ENCODE data around the gene TNS4. TPM values are rescaled to one million over a fixed set of nuclear protein-coding genes. Genes with fewer than 3 reads are reported as not detected.

Gene TNS4
- total RNA-seq, 1 experiment from 2014 or later = 127 TPM

DNA sequence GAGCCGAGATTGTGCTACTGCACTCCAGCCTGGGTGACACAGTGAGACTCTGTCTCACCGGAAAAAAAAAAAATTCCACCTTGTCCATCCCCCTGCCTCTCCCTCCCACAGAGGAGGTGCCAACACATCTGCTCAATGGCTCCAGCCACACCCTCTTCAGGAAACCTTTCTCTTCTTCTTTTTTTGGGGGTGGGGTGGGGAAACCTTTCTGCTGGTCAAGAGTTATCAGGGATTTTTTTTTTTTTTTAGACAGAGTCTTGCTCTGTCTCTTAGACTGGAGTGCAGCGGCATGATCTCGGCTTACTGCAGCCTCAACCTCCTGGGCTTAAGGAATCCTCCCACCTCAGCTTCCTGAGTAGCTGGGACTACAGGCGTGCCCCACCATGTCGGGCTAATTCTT lies 18.7 kb downstream of the TNS4 start:
- POLR2A ChIA-PET (ENCODE audit: unreplicated experiment) = no interaction called here
- Histone ChIP-seq H3K27ac (ENCODE audit: low read length) (peak overlapping the region; percentile 99), H3K4me1 (ENCODE audit: insufficient read depth, low read length) (peaks cover 49% of the 10 kb centered on the region), H3K27me3 (ENCODE audit: low read length) (no peaks in the 10 kb centered on the region), H3K4me2 (ENCODE audit: low read length) (no peak overlapping the region), H3K9me2 (replicated peaks; ENCODE audit: low read length) (no peaks in the 10 kb centered on the region), H3F3A (ENCODE audit: low read length, unreplicated experiment) (peaks cover 26% of the 10 kb centered on the region), H3K9me3 (ENCODE audit: low read length) (no peaks in the 10 kb centered on the region), H3K4me3 (ENCODE audit: low read length) (no peak overlapping the region), H3K79me2 (ENCODE audit: low read length) (no peaks in the 10 kb centered on the region), H2AFZ (ENCODE audit: low read length) (no peak overlapping the region), H3K36me3 (ENCODE audit: low read depth, low read length) (peaks cover 50% of the 10 kb centered on the region), H4K20me1 (ENCODE audit: low read length) (no peaks in the 10 kb centered on the region), H3K9ac (ENCODE audit: low read length) (no peak overlapping the region)
- BruUV-seq (replicated peaks) = no TSS peak
- TF ChIP-seq, protein P1, sequence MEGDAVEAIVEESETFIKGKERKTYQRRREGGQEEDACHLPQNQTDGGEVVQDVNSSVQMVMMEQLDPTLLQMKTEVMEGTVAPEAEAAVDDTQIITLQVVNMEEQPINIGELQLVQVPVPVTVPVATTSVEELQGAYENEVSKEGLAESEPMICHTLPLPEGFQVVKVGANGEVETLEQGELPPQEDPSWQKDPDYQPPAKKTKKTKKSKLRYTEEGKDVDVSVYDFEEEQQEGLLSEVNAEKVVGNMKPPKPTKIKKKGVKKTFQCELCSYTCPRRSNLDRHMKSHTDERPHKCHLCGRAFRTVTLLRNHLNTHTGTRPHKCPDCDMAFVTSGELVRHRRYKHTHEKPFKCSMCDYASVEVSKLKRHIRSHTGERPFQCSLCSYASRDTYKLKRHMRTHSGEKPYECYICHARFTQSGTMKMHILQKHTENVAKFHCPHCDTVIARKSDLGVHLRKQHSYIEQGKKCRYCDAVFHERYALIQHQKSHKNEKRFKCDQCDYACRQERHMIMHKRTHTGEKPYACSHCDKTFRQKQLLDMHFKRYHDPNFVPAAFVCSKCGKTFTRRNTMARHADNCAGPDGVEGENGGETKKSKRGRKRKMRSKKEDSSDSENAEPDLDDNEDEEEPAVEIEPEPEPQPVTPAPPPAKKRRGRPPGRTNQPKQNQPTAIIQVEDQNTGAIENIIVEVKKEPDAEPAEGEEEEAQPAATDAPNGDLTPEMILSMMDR (conservative IDR thresholded peaks at IDR 0.05; ENCODE audit: low read depth, low read length) = no peak
- CTCF ChIA-PET = no interaction called here
- intact Hi-C loops (cut with micrococcal nuclease) = no loop called here
- DNase-seq (peak; percentile 24), ATAC-seq (no peak)

DNA sequence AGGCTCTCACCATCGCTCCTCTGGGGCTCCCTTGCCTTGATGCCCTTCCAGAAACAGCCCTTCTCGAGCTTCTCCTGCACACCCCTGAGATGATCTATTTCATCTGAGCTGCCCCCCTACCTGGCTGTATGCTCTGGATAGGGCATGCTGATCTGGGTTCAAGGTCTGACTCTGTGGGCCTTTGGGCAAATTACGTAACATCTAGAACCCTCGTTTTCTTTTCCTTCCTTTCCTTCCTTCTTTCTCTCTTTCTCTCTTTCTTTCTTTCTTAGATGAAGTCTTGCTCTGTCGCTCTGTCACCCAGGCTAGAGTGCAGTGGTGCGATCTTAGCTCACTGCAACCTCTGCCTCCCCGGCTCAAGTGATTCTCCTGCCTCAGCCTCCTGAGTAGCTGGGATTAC lies 20.3 kb downstream of the TNS4 start:
- Histone ChIP-seq H4K20me1 (ENCODE audit: low read length) (no peaks in the 10 kb centered on the region), H3K27ac (ENCODE audit: low read length) (peak overlapping the region; percentile 99), H3K79me2 (ENCODE audit: low read length) (no peaks in the 10 kb centered on the region), H3K9me3 (ENCODE audit: low read length) (no peaks in the 10 kb centered on the region), H3K4me2 (ENCODE audit: low read length) (no peak overlapping the region), H3K27me3 (ENCODE audit: low read length) (no peaks in the 10 kb centered on the region), H2AFZ (ENCODE audit: low read length) (no peak overlapping the region), H3K9me2 (replicated peaks; ENCODE audit: low read length) (no peaks in the 10 kb centered on the region), H3K4me3 (ENCODE audit: low read length) (no peak overlapping the region), H3K9ac (ENCODE audit: low read length) (peak overlapping the region; percentile 9; the same call in 1 of the 2 replicates), H3K4me1 (ENCODE audit: insufficient read depth, low read length) (peaks cover 33% of the 10 kb centered on the region), H3F3A (ENCODE audit: low read length, unreplicated experiment) (peaks cover 13% of the 10 kb centered on the region), H3K36me3 (ENCODE audit: low read depth, low read length) (peaks cover 43% of the 10 kb centered on the region)
- POLR2A ChIA-PET (ENCODE audit: unreplicated experiment) = no interaction called here
- no peak for TF ChIP-seq EZH2phosphoT487 (IDR thresholded peaks at IDR 0.05; ENCODE audit: borderline replicate concordance, low read length)
- intact Hi-C loops (cut with micrococcal nuclease) = no loop called here
- ATAC-seq (no peak), DNase-seq (no peak)
- BruUV-seq (replicated peaks) = no TSS peak
- CTCF ChIA-PET = no interaction called here

DNA sequence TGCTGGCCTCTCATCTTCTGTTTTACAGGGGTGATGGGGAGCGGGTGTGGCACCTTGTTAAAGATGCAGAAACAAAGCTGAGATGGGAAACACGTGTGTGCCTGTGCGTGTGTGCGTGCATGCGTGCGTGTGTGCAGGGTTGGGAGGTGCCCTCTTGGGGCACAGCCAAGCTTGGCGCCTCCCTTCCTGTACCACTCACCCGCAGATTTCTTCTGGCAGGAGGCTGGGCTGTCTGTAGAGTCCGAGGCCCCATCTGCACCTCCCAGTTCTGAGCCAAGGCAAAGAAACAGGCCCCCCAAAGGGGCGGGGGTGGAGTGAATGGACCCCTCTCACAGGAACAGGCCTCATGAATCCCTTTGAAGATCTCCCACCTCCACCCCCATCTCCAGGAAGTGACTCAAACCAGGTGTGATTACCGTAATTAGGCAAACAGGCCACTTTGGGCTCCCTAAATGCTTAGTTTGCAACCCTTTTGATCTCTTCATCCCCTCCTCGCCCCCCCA lies 20.9 kb downstream of the TNS4 start:
- ChIA-PET POLR2A (ENCODE audit: unreplicated experiment) (no interaction called here), CTCF (no interaction called here)
- H3K4me2 ChIP-seq (ENCODE audit: low read length) = no peak overlapping the region
- H3K4me3 ChIP-seq (ENCODE audit: low read length) = no peak overlapping the region
- no peaks in the 10 kb centered on the region for H3K9me2 ChIP-seq (replicated peaks; ENCODE audit: low read length)
- DNase-seq (peak; percentile 34), ATAC-seq (peak; percentile 44)
- H3K9me3 ChIP-seq (ENCODE audit: low read length) = no peaks in the 10 kb centered on the region
- no peaks in the 10 kb centered on the region for H3K79me2 ChIP-seq (ENCODE audit: low read length)
- TF ChIP-seq EZH2phosphoT487 (IDR thresholded peaks at IDR 0.05; ENCODE audit: borderline replicate concordance, low read length) = no peak
- TF ChIP-seq EZH2 (IDR thresholded peaks at IDR 0.05; ENCODE audit: low read length, unreplicated experiment) = no peak
- TF ChIP-seq, protein P1 (conservative IDR thresholded peaks at IDR 0.05; ENCODE audit: low read depth, low read length) = no peak
- H3K27me3 ChIP-seq (ENCODE audit: low read length) = no peaks in the 10 kb centered on the region
- H4K20me1 ChIP-seq (ENCODE audit: low read length) = no peaks in the 10 kb centered on the region
- intact Hi-C loops (cut with micrococcal nuclease) = no loop called here
- H2AFZ ChIP-seq (ENCODE audit: low read length) = no peak overlapping the region
- no TSS peak for BruUV-seq (replicated peaks)
- peak overlapping the region; percentile 99 for H3K27ac ChIP-seq (ENCODE audit: low read length)
- H3K9ac ChIP-seq (ENCODE audit: low read length) = peak overlapping the region; percentile 9; the same call in 1 of the 2 replicates
- H3K36me3 ChIP-seq (ENCODE audit: low read depth, low read length) = peaks cover 40% of the 10 kb centered on the region
- H3K4me1 ChIP-seq (ENCODE audit: insufficient read depth, low read length) = peaks cover 28% of the 10 kb centered on the region
- H3F3A ChIP-seq (ENCODE audit: low read length, unreplicated experiment) = peaks cover 11% of the 10 kb centered on the region
